Loucy (cell line): ENCODE data around the gene FAM24A.

Experiments used
- H2AFZ ChIP-seq: fragments of 200-600 bp; sonication (generic); 2 replicates; pipeline ENCODE4 v1.6.0; 2016; ENCODE audit warnings: antibody characterized with exemption, mild to moderate bottlenecking, low read length, moderate library complexity
- H3F3A ChIP-seq: fragments of 200-600 bp; 2 replicates; pipeline ENCODE4 v1.6.0; 2016; ENCODE audit warnings: antibody characterized with exemption, low read depth, mild to moderate bottlenecking
- H3K27me3 ChIP-seq: fragments of 200-600 bp; sonication (generic); 2 replicates; pipeline ENCODE4 v1.6.1; 2014; ENCODE audit warnings: low read length, mild to moderate bottlenecking; ENCODE audit not compliant: insufficient read depth, poor library complexity, severe bottlenecking
- H3K36me3 ChIP-seq: fragments of 200-600 bp; sonication (generic); 2 replicates; pipeline ENCODE4 v1.6.1; 2016; ENCODE audit warnings: low read length; ENCODE audit not compliant: insufficient read depth
- H3K4me1 ChIP-seq: fragments of 200-600 bp; sonication (generic); 2 replicates; pipeline ENCODE4 v1.5.1; 2014; ENCODE audit warnings: low read length, mild to moderate bottlenecking; ENCODE audit not compliant: insufficient read depth, poor library complexity, severe bottlenecking
- H3K4me2 ChIP-seq: fragments of 200-600 bp; sonication (generic); 2 replicates; pipeline ENCODE4 v1.6.0; 2014; ENCODE audit warnings: antibody characterized with exemption, low read length, low read depth, mild to moderate bottlenecking; ENCODE audit not compliant: poor library complexity, severe bottlenecking
- H3K4me3 ChIP-seq: fragments of 200-600 bp; sonication (generic); 2 replicates; pipeline ENCODE4 v1.5.1; 2014; ENCODE audit warnings: low read length, mild to moderate bottlenecking, mixed read lengths; ENCODE audit not compliant: poor library complexity, severe bottlenecking
- H3K79me2 ChIP-seq: fragments of 200-600 bp; sonication (generic); 2 replicates; pipeline ENCODE4 v1.6.1; 2014; ENCODE audit warnings: low read length; ENCODE audit not compliant: insufficient read depth
- H3K9ac ChIP-seq: fragments of 200-600 bp; sonication (generic); 2 replicates; pipeline ENCODE4 v1.6.0; 2014; ENCODE audit warnings: mild to moderate bottlenecking, low read depth, low read length, moderate library complexity; ENCODE audit not compliant: poor library complexity, severe bottlenecking
- H3K9me2 ChIP-seq: fragments of 200-600 bp; sonication (generic); replicated peaks from 2 replicates; pipeline ENCODE4 v1.6.1; 2016; ENCODE audit warnings: low read depth, low read length, mixed read lengths
- H3K9me3 ChIP-seq: fragments of 200-600 bp; sonication (generic); 2 replicates; pipeline ENCODE4 v1.6.1; 2014; ENCODE audit warnings: mild to moderate bottlenecking, antibody characterized with exemption, low read length, low read depth; ENCODE audit not compliant: insufficient read depth
- H4K20me1 ChIP-seq: fragments of 200-600 bp; sonication (generic); 2 replicates; pipeline ENCODE4 v1.6.0; 2014; ENCODE audit warnings: antibody characterized with exemption, low read length, mild to moderate bottlenecking; ENCODE audit not compliant: insufficient read depth, poor library complexity, severe bottlenecking
- CTCF ChIP-seq: fragments of 200-600 bp; sonication (generic); conservative IDR thresholded peaks from 2 replicates; pipeline ENCODE4 v1.5.1; 2014; ENCODE audit warnings: mild to moderate bottlenecking, antibody characterized with exemption, low read length
- EZH2phosphoT487 ChIP-seq: fragments of 200-600 bp; IDR thresholded peaks from 2 replicates; pipeline ENCODE4 v1.6.1; 2018; ENCODE audit warnings: antibody characterized with exemption, mild to moderate bottlenecking, moderate library complexity, borderline replicate concordance

The FAM24A gene

DNA sequence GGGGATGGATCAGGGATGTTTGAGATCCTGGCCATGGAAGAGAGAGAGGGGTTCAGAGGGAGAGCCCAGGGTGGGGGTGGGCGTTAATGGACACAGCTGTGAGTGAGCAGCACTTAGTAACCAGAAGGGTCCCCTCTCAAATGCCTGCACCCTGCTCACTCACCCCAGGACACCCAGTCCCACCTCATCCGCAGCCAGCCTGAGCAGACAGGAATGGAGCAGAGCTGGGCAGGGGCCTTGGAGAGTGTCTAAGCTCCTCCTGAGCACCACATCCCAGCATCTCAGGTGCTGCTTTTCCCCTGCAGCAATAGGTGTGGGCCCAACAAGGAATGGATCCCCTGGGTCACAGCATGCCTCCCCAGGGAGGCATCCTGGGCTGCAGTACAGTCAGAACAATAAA is 5.3 kb downstream of the FAM24A start:
- H3K4me1 ChIP-seq = no peaks in the 10 kb centered on the region
- H3K36me3 ChIP-seq = no peaks in the 10 kb centered on the region
- no peaks in the 10 kb centered on the region for H3K27me3 ChIP-seq
- no peak overlapping the region for H3K9ac ChIP-seq
- no peaks in the 10 kb centered on the region for H4K20me1 ChIP-seq
- H3K4me2 ChIP-seq = no peak overlapping the region
- no peak overlapping the region for H2AFZ ChIP-seq
- TF ChIP-seq EZH2phosphoT487 (no peak), CTCF (no peak)
- no peaks in the 10 kb centered on the region for H3K79me2 ChIP-seq
- no peaks in the 10 kb centered on the region for H3K9me2 ChIP-seq
- H3K9me3 ChIP-seq = no peaks in the 10 kb centered on the region
- no peak overlapping the region for H3K4me3 ChIP-seq
- H3F3A ChIP-seq = no peaks in the 10 kb centered on the region

- no peaks in the 10 kb centered on the region for H3K9me2 ChIP-seq
- H3K4me1 ChIP-seq = peaks cover 11% of the 10 kb centered on the region
- H3K27me3 ChIP-seq = no peaks in the 10 kb centered on the region
- TF ChIP-seq CTCF (no peak), EZH2phosphoT487 (no peak)
- H2AFZ ChIP-seq = no peak overlapping the region
- H3K79me2 ChIP-seq = no peaks in the 10 kb centered on the region
- H3K9me3 ChIP-seq = no peaks in the 10 kb centered on the region
- H4K20me1 ChIP-seq = no peaks in the 10 kb centered on the region
- H3K4me3 ChIP-seq = no peak overlapping the region
- no peak overlapping the region for H3K4me2 ChIP-seq
- no peak overlapping the region for H3K9ac ChIP-seq
- no peaks in the 10 kb centered on the region for H3F3A ChIP-seq
- H3K36me3 ChIP-seq = no peaks in the 10 kb centered on the region
These were observed 19.7 kb downstream of the FAM24A start for GRCh38 chr10:122930140-122930539.

GRCh38 chr10:122931088-122931906 is 20.9 kb downstream of the FAM24A start:
- TF ChIP-seq EZH2phosphoT487 = no peak
- TF ChIP-seq CTCF = no peak
- peak overlapping the region; percentile 15 for H3K4me2 ChIP-seq

More at GRCh38 chr10:122931088-122931906, 20.9 kb downstream of the FAM24A start:
- Histone ChIP-seq H3K9me3 (no peaks in the 10 kb centered on the region), H4K20me1 (no peaks in the 10 kb centered on the region), H3K36me3 (peaks cover 5% of the 10 kb centered on the region; the same call in 1 of the 2 replicates), H3K27me3 (no peaks in the 10 kb centered on the region), H2AFZ (no peak overlapping the region), H3K9ac (no peak overlapping the region), H3K9me2 (no peaks in the 10 kb centered on the region), H3F3A (no peaks in the 10 kb centered on the region), H3K79me2 (no peaks in the 10 kb centered on the region), H3K4me1 (peaks cover 11% of the 10 kb centered on the region), H3K4me3 (no peak overlapping the region)
